Umbilical cord (tissue), 2 donors: ENCODE measurements around the gene OR2L3. TPM values are rescaled to one million over a fixed set of nuclear protein-coding genes. Genes with fewer than 3 reads are reported as not detected.
"Not testable (repeated sequence)": the region's sequence is repeated elsewhere in the genome, so short reads cannot be mapped to it uniquely, and the experiment has no call there.

ENCODE experiments used
- DNase-seq: peaks from one replicate; pipeline ENCODE4 v3.0.0-alpha.2; 2015; ENCODE audit warnings: low spot score
- total RNA-seq: library from RNA; depleted of rRNA; stranded (reverse); fragments of >200 nt; gene quantifications from one replicate; pipeline ENCODE4 v1.2.3, GENCODE V29; 2014; ENCODE audit warnings: low replicate concordance; ENCODE audit not compliant: insufficient read depth

The OR2L3 gene, protein sequence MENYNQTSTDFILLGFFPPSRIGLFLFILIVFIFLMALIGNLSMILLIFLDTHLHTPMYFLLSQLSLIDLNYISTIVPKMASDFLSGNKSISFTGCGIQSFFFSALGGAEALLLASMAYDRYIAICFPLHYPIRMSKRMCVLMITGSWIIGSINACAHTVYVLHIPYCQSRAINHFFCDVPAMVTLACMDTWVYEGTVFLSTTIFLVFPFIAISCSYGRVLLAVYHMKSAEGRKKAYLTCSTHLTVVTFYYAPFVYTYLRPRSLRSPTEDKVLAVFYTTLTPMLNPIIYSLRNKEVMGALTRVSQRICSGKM
- total RNA-seq = 3.6 TPM

DNA sequence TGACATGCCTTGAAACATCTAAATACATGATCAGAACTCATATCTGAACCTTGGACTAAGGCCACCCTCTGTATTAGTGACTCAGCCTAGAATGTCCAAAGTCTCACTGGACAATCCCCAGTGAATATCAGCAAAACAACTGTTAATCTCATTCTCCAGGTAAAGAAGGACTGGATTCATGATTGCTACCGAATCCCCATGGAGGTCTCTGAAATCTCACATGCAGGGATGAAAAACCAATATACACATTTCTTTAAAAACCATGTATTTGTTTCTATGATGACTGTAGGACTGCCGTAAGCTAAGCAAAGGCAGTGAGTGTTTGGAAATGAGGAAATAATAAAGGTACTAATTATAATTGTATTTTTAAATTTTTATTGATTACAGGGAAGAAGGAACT, at the start of gene OR2L3:
OR2L3 (plus strand) TSS at position 301 of the 400 bp plus-strand sequence. CDS start 13,846 bp downstream, outside the sequence.
- no peak for DNase-seq

DNA sequence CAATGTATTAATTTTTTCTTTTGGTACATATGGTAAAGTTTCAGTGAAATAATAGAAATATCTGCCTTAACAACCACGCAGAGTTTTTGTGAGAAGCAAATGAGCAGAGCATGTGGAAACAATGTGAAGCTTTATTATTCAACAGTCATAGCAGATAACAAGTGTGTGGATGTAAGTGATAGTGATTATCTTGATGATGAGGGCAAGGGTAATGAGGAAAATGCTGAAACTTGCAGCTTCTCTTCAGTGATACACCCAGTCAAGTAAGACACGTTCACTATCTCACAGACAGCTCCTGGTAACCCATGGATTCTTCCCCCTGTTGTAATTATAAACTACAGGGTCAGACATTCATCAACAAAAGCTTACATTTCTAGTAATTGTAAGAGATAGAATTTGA, 47.8 kb upstream of the OR2L3 start:
- no peak for DNase-seq

DNA sequence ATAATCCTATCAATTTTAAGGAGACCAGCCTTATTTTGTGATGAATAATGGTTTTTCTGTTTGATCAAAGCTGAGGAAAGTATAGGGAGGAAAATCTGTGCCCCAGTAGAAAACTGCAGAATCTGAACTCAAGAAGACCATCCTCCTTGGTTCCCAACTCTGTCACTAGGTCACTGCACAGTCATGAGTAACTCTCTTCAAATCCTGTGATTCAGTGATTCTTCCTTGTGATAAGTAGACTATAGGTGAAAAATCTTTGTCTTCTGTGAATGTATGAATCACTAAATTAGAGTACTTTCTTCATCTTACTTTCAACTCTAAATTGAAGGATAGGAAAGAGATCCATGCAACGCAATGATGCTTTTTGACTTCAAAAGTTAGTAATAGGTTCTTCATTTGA, 46.5 kb upstream of the OR2L3 start:
- DNase-seq = no peak

DNA sequence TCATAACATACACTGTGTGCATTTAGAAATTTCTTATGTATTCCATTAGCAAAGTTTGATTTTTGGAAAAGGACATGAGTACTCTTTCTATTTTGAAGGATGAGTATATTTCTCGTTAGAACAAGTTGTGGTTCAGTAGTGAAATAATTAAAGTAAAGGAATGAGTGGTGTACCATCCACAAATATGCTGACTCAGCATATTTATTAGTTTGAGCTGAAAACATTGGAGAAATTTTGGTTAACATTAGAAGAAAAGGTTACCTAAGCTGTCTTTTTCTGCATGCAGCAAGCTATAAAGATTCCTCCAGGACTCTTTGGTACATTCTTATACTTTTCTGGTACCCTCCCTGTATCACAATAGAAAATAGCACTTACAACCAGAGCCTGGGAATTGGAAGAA, 38.9 kb upstream of the OR2L3 start:
- DNase-seq = no peak

DNA sequence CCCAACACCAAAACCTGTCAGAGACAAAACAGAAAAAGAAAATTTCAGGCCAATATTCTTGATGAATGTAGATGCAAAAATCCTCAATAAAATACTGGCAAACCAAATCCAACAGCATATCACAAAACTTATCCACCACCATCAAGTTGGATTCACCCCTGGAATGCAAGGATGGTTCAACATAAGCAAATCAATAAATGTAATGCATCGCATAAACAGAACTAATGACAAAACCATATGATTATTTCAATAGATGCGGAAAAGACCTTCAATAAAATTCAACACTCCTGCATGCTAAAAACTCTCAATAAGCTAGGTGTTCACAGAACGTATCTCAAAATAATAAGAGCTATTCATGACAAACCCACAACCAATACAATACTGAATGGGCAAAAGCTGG, 37.0 kb upstream of the OR2L3 start:
- no peak for DNase-seq

DNA sequence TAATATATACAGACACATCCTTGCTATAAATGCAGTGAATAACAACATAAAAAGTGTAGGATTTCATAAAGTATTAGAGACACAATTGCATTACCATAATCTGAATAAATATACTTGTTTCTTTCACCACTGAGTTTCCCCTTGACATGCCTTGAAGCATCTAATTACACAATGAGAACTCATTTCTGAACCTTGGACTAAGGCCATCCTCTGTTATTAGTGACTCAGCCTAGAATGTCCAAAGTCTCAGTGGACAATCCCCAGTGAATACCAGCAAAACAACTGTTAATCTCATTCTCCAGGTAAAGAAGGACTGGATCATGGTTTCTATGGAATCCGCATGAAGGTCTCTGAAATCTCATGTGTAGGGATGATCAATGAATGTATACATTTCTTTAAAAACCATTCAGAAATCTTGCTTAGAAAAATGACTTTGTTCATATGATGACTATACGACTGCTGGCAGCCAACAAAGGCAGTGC, 33.4 kb upstream of the OR2L3 start, which contains the start of gene OR2L5:
OR2L5 (plus strand) TSS at position 432 of the 482 bp plus-strand sequence. CDS start 8,288 bp downstream, outside the sequence.
- DNase-seq = no peak

DNA sequence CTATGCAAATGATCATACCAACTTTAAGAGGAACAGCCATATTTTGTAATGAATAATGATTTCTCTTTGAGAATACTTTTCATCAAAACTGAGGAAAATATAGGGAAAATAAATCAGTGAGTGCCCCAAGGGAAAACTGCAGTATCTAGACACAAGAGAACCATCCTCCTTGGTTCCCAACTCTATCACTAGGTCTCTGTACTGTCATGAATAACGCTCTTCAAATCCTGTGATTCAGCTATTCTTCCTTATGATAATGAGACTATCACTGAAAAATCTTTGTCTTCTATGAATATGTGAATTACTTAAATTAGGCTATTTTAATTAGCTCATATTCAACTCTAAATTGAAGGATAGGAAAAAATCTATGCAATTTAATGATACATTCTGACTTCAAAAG, 30.8 kb upstream of the OR2L3 start:
- DNase-seq = no peak

DNA sequence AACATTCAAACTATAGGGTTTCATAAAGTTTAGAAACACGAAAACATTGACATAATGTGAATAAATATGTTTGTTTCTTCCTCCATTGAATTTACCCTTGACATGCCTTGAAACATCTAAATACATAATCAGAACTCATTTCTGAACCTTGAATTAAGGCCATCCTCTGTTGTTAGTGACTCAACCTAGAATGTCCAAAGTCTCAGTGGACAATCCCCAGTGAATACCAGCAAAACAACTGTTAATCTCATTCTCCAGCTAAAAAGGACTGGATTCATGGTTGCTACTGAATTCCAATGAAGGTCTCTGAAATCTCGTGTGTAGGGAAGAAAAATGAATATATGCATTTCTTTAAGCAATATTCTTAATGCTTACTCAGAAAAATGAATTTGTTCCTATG, 16.9 kb upstream of the OR2L3 start, which contains the start of gene OR2L2:
OR2L2 (plus strand) TSS at position 301 of the 400 bp plus-strand sequence. CDS start 8,198 bp downstream, outside the sequence.
- no peak for DNase-seq

DNA sequence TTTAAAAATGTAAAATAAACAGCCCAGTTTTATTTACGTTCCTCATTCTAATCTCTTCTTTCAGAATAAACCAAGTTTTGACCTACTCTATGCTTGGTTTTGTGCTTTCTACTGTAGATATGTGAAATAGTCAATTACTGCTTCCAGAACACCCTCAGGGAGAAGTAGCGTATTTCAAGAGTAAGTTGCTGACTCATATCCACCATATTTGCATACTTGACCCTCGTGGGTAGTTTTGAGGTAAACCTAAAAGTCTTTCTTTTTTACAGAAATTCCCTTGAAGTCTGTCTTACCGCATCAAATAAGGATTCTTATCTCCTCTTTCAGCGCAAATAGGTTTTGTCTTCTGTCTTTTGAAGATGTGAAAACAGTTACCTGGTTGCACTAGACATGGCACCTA, 1.4 kb upstream of the OR2L3 start:
- no peak for DNase-seq

DNA sequence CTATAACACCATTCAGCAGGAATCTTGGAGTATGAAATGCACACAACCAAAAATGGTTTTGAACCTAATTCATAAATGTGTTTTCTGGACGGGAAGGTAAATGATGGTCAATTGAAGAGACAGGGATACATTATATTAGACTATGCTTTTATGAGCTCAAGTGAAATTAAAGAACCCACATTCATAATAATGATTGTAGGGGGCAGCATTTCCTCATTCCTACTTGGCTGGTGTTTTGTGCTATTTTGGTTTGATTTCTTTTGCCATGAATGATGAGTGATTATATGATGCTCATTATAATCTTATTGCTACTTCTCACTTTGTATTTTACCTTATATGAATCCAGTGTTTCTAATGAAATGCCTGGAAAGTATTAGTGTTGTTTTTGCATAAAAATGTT, 372 bp downstream of the OR2L3 start:
- no peak for DNase-seq

DNA sequence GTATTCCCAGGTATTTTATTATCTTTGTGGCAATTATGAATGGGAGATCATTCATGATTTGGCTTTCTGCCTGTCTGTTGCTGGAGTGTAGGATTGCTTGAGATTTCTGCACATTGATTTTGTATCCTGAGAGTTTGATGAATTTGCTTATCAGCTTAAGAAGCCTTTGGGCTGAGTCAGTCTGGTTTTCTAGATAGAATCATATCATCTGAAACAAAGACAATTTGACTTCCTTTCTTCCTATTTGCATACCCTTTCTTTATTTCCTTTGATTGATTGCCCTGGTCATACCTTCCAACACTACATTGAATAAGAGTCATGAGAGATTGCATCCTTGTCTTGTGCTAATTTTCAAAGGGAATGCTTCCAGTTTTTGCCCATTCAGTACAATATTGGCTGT, 8.0 kb downstream of the OR2L3 start:
- DNase-seq = no peak

DNA sequence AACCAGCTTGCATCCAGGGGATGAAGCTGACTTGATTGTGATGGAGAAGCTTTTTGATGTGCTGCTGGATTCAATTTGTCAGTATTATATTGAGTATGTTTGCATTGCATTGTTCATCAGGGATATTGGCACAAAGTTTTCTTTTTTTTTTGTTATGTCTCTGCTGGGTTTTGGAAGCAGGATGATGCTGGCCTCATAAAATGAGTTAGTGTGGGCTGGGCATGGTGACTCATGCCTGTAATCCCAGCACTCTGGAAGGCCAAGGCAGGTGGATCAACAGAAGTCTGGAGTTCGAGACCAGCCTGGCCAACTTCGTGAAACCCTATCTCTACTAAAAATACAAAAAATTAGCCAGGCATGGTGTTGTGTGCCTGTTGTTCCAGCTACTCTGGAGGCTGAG, 8.6 kb downstream of the OR2L3 start:
- no peak for DNase-seq

DNA sequence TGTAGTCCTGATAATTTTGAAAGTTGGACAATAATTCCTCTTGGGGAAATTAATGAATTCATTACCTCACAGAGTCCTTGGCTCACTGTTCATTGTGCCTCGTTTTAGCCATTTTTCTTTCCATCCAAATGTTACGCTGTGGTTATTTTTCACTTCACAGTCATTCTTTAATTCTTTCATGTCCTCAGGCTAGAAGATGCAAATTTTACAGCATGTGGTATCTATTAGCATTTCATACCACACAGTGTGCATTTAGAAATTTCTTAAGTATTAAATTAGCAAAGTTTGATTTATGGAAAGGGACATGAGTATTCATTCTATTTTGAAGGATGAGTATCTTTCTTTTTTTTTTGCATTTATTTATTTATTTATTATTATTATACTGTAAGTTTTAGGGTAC, 18.4 kb downstream of the OR2L3 start:
- DNase-seq = no peak

DNA sequence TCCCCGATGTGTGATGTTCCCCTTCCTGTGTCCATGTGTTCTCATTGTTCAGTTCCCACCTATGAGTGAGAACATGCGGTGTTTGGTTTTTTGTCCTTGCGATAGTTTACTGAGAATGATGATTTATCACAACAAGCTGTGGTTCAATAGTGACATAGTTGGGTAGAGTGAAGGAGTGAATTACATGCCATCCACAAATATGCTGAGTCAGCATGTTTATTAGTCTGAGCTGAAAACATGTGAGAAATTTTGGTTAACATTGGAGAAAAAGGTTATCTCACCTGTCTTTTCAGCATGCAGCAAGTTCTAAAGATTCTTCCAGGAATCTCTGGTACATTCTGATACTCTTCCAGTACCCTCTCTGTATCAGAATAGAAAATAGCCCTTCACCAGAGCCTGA, 19.0 kb downstream of the OR2L3 start:
- no peak for DNase-seq

DNA sequence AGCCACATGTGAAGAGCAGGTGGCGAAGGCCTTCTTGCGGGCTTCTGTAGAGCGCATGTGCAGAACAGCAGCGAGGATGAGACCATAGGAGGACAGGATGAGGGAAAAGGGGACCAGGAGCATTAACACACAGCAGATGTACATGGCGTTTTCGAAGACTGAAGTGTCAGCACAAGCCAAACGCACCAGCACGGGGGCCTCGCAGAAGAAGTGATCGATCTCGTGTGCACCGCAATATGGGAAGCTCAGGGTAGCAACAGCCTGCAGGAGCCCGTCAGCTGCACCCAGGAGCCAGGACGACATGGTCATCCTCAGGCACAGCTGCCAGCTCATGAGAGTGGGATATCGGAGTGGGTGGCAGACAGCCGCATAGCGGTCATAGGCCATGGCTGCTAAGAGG, 37.2 kb downstream of the OR2L3 start:
- not testable (repeated sequence) for DNase-seq

DNA sequence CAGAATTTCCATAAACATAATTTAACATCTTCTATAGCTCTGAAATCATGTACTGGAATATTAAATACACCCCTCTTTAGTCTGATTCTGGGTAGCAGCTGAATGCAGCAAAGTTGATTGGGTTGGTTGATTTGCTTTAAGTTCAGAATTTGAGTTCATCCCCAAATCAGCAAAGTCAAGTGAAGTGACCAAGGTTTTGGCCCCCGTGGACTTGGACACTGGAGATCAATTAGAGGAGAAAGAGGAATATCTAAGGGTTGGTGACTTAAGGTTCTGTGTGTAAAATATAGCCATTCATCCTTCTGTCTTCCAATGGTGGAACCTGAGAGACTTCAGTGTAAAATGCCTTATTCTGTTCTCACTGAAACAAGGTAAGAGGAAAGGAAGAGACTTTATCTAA, 48.2 kb downstream of the OR2L3 start, which contains the start of gene OR2L13:
OR2L13 (plus strand) TSS at position 301 of the 400 bp plus-strand sequence. CDS start 4,192 bp downstream, outside the sequence.
- DNase-seq = no peak

DNA sequence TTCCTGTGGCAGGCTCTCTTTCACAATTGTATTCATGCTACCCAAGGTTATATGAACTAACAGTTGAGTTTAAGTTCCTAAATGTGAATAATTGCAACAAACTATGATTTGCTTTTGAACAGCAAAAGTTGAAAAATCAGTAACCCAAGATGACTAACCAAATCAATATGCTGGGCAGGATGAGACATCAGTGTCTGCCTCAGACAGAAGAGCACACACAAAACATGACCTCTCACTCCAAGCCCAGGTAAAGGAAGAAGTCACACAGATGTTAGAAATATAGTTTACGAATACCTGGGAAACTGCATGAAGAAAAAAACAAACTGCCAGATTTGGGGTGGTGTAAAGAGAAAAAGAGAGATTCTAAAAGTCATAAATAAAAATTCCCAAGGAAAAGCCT, 51.9 kb downstream of the OR2L3 start:
- DNase-seq = no peak

DNA sequence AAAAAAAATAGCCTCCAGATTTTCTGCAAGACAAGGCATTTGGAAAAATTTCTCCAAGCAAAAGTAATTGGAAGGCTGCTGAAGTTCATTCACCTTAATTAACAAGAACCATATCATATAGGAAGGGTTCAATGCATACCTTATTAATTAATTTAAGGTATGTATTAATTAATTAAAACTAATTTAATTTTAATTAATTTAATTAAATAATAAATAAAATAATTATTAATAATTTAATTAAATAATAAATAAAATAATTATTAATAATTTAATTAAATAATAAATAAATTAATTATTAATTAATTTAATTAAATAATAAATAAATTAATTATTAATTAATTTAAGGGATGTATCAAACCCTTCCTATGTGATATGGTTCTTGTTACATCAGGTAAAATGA, 56.2 kb downstream of the OR2L3 start:
- no peak for DNase-seq

DNA sequence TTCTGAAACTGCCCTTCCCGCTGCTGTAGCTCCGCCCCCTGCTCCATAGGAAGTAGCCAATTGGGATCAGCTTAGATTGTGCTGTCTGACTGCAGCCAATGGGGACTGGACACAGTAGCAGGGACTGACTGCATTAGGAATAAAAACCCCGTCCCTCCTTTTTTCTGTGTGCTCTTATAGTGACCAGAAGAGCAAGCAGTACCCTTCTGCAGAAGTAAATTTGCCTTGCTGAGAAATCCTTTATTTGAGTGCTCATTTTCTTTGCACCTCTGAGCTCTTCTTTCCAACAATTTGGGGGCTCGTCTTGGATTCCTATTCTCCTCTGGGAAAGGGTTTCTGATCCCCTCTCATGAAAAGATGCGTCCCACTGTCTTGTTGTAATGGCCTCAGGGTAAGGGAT, 64.5 kb downstream of the OR2L3 start:
- DNase-seq = no peak
